ENCODE measurements around the gene NOX4.
"Not testable (repeated sequence)": the region's sequence is repeated elsewhere in the genome, so short reads cannot be mapped to it uniquely, and the experiment has no call there.

Gene NOX4

DNA sequence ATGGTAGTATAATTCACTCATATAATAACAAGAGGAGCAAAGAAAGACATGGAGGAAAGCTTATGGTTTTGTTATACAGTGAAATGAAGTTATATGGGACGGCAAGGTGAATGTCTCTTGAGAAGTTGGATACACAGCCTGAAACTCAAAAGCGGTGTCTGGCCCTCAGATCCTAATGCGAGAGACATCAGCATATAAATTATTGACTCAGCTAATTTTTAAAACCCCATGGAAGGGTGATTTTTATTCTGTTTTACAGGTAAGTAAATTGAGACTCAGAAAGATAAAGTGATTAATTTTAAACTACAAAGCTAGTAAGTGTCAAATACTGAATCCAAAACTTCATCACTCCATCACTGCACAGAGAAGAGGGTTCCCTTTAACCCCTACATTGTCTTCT lies 203.2 kb downstream of the NOX4 start:
- H3K4me2 ChIP-seq (ENCODE audit: low read length); H3K4me1 ChIP-seq (ENCODE audit: control insufficient read depth, insufficient read depth, low read length); H3K9ac ChIP-seq (ENCODE audit: low read depth, low read length); H3K9me3 ChIP-seq (replicated peaks; ENCODE audit: low read length); H3K27me3 ChIP-seq (ENCODE audit: control insufficient read depth, insufficient read depth, low read length); H3K36me3 ChIP-seq (ENCODE audit: insufficient read depth, low read length); H3K4me3 ChIP-seq (ENCODE audit: low read length): not testable (repeated sequence)

GRCh38 chr11:89286601-89287000 lies 204.6 kb downstream of the NOX4 start:
- not testable (repeated sequence) for H3K4me2 ChIP-seq (ENCODE audit: low read length); H3K4me3 ChIP-seq (ENCODE audit: low read length); H3K4me1 ChIP-seq (ENCODE audit: control insufficient read depth, insufficient read depth, low read length); H3K36me3 ChIP-seq (ENCODE audit: insufficient read depth, low read length); H3K27me3 ChIP-seq (ENCODE audit: control insufficient read depth, insufficient read depth, low read length); H3K9ac ChIP-seq (ENCODE audit: low read depth, low read length); H3K9me3 ChIP-seq (replicated peaks; ENCODE audit: low read length)

DNA sequence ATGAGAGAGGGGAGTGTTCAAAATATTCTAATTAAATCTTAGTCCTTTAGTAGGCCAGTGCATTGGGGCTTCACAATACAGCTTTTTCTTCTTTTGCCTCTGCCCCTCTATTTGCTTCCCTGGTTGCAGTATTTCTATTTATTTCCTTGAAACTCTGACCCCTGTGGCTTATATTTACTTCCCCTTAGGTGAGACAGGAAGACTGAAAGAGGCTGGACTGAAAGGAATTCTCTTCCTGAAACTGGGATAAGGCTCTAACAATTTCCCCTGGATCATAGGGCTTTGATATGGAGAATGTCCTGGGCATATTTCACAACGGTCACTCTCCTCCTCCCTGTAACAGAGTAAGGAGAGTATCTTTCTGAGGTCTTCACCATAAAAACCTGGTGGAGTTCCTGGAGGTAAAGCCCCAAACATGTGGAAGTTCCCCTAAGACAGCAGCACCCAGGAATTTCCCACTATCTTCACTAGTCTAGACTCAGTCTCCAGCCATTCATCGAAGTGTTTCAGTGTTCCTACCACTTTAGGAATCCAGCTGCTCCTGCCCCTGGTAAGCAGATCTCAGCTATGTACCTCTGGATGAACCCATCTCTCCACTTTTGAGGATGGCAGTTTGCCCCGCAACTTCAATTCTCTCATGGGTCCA lies 210.0 kb downstream of the NOX4 start:
- H3K4me1 ChIP-seq (ENCODE audit: control insufficient read depth, insufficient read depth, low read length); H3K4me2 ChIP-seq (ENCODE audit: low read length); H3K36me3 ChIP-seq (ENCODE audit: insufficient read depth, low read length); H3K9me3 ChIP-seq (replicated peaks; ENCODE audit: low read length); H3K27me3 ChIP-seq (ENCODE audit: control insufficient read depth, insufficient read depth, low read length); H3K4me3 ChIP-seq (ENCODE audit: low read length); H3K9ac ChIP-seq (ENCODE audit: low read depth, low read length): not testable (repeated sequence)

GRCh38 chr11:89279176-89279575 lies 212.0 kb downstream of the NOX4 start:
- H3K9ac ChIP-seq (ENCODE audit: low read depth, low read length), result no peak overlapping the region
- no peaks in the 10 kb centered on the region for H3K4me1 ChIP-seq (ENCODE audit: control insufficient read depth, insufficient read depth, low read length)
- no peak overlapping the region for H3K4me2 ChIP-seq (ENCODE audit: low read length)
- no peak overlapping the region for H3K4me3 ChIP-seq (ENCODE audit: low read length)
- H3K36me3 ChIP-seq (ENCODE audit: insufficient read depth, low read length), result no peaks in the 10 kb centered on the region
- H3K9me3 ChIP-seq (replicated peaks; ENCODE audit: low read length), result no peaks in the 10 kb centered on the region
- no peaks in the 10 kb centered on the region for H3K27me3 ChIP-seq (ENCODE audit: control insufficient read depth, insufficient read depth, low read length)

- Histone ChIP-seq H3K27me3 (ENCODE audit: control insufficient read depth, insufficient read depth, low read length) (no peaks in the 10 kb centered on the region), H3K36me3 (ENCODE audit: insufficient read depth, low read length) (no peaks in the 10 kb centered on the region), H3K9me3 (replicated peaks; ENCODE audit: low read length) (no peaks in the 10 kb centered on the region), H3K4me3 (ENCODE audit: low read length) (no peak overlapping the region), H3K4me2 (ENCODE audit: low read length) (no peak overlapping the region), H3K9ac (ENCODE audit: low read depth, low read length) (no peak overlapping the region), H3K4me1 (ENCODE audit: control insufficient read depth, insufficient read depth, low read length) (no peaks in the 10 kb centered on the region)
Observed at GRCh38 chr11:89275966-89276365, 215.2 kb downstream of the NOX4 start.
